ENCODE results near the gene DNAAF6. TPM values are rescaled to one million over a fixed set of nuclear protein-coding genes. Genes with fewer than 3 reads are reported as not detected.
A peak's percentile ranks its signal among the peaks of the same experiment; 100 is the strongest.
"Not testable (repeated sequence)": the region's sequence is repeated elsewhere in the genome, so short reads cannot be mapped to it uniquely, and the experiment has no call there.

Gene DNAAF6
- not detected for total RNA-seq
- long read RNA-seq = 0 reads

GRCh38 chrX:107205770-107206696, at the start of gene DNAAF6, which contains the start of gene NUP62CL:
Gene DNAAF6, plus strand, starts transcription at chrX:107206611. Its CDS starts 6,265 bp downstream, at chrX:107212876.
Gene NUP62CL, minus strand, starts transcription at chrX:107206433. Its CDS starts 31,287 bp downstream, at chrX:107175146.
- DNase-seq = peak; percentile 67 to 71
- intact Hi-C loops (cut with DNase I, micrococcal nuclease) = no loop called here
- ATAC-seq = peak; percentile 90

DNA sequence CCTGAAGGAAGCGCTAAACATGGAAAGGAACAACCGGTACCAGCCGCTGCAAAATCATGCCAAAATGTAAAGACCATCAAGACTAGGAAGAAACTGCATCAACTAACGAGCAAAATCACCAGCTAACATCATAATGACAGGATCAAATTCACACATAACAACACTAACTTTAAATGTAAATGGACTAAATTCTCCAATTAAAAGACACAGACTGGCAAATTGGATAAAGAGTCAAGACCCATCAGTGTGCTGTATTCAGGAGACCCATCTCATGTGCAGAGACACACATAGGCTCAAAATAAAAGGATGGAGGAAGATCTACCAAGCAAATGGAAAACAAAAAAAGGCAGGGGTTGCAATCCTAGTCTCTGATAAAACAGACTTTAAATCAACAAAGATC, 48.8 kb upstream of the DNAAF6 start:
- ATAC-seq; intact Hi-C loops (cut with DNase I, micrococcal nuclease); DNase-seq: not testable (repeated sequence)

DNA sequence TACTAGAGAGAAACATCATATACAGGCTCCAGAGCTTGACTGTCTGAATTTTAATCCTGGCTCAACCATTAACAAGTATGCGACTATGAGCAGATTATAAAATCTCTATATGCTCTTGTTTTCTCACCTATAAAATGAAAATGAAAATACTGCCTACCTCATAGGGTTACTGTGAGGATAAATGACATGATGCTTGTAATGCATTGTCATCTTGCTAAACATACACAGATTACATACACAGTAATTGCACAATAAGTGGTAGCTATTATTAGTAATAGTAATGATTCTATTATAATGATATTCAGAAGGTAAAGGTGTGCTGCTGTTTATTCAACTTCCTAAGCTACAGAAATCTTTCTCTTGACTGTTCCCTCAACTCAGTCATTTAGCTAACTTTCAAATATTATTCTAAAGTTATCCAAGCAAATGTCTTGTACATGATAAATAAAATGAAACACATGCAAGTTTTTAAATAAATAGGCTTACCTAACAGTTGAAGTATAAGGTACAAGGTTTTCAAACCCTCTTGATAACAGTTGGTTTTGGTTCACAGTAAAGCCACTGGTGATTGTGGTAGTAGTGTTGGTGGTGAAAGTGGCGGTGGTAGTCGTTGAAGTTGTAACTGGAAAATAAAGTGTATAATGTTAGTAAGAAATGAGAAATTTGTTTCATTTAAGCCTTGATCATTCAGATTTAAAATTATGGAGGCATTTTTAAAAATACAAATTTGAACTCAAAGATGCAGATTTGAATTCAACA, 39.1 kb upstream of the DNAAF6 start:
- no peak for DNase-seq
- intact Hi-C loops (cut with DNase I, micrococcal nuclease) = no loop called here
- ATAC-seq = no peak

GRCh38 chrX:107168257-107168656, 38.2 kb upstream of the DNAAF6 start:
- no peak for ATAC-seq
- intact Hi-C loops (cut with DNase I, micrococcal nuclease) = no loop called here
- DNase-seq = no peak

GRCh38 chrX:107168712-107169111, 37.7 kb upstream of the DNAAF6 start:
- DNase-seq (no peak), ATAC-seq (no peak)
- intact Hi-C loops (cut with DNase I, micrococcal nuclease) = no loop called here

- DNase-seq (no peak), ATAC-seq (no peak)
- intact Hi-C loops (cut with DNase I, micrococcal nuclease) = no loop called here
These were observed 34.9 kb upstream of the DNAAF6 start for GRCh38 chrX:107171369-107172102.

DNA sequence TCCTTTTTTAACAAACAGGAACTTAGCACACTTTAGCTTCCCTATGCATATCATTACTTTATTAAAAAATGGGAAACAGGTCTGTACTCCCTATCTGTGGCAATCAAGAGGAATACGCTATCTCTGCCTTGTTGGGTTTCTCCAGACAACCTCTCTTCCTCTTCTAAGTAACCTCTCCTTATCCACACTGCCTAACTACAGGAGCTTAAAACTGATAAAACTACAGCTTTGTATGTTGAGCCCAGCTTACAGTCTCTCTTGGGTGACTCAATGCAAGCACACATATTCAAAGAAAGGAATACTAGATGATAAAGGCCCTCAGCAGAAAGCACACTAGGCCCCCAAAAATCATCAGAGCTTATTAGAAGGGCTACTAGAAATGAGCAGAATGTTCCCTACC, 9.1 kb upstream of the DNAAF6 start:
- no peak for ATAC-seq
- DNase-seq = no peak
- intact Hi-C loops (cut with DNase I, micrococcal nuclease) = no loop called here

GRCh38 chrX:107198074-107198473, 8.3 kb upstream of the DNAAF6 start:
- intact Hi-C loops (cut with DNase I, micrococcal nuclease); ATAC-seq; DNase-seq: not testable (repeated sequence)

- intact Hi-C loops (cut with DNase I, micrococcal nuclease) = no loop called here
- DNase-seq = no peak
- ATAC-seq = no peak
These were observed 6.9 kb upstream of the DNAAF6 start for GRCh38 chrX:107199491-107199890.

DNA sequence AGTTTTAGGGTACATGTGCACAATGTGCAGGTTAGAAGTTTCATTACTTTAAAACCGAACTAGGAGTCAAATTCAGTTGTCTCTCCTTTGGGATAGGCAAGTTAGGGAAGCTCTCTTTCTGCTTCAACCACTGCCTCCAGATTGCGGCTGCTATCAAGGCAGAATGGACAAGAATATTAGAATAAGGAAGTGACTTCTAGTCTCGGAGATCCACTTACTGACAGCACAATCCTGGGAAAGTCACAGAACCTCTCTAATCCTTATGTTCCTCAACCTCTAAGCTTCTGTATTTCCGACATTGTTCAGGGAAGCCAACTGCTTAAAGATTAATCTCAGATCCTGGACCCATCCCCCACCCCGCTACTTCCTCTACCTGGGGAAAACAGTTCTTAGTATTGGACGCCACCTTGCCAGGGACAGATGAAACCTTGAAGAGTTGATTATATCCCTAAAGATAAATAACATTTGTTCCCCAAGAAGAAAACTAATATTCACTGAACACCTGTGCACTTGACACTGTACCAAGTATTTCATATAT, 2.3 kb upstream of the DNAAF6 start:
- DNase-seq (peak; percentile 30 to 77), ATAC-seq (peak; percentile 57)
- intact Hi-C loops (cut with DNase I, micrococcal nuclease) = no loop called here

- ATAC-seq = no peak
- intact Hi-C loops (cut with DNase I, micrococcal nuclease) = no loop called here
- no peak for DNase-seq
These were observed 270 bp downstream of the DNAAF6 start for GRCh38 chrX:107206697-107207065.

DNA sequence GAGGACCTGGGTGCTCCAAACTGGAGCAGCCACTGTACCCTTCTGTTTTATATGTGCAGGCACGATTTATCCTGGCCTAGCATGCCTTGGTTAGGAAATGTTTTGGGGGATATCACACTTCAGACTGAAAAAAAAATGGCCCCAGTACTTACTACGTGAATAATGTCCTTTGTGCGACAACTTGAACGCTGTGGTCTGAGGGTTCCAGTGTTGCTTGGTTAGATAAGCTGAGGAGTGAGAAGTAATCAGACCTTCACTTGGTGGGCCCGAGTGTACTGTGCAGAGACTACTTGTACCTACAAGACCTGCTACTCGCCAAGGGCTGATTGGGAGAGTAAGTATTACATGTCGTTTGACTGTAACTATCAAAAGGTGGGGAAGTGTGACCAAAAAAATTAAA, 678 bp downstream of the DNAAF6 start:
- DNase-seq (no peak), ATAC-seq (no peak)
- intact Hi-C loops (cut with DNase I, micrococcal nuclease) = no loop called here

DNA sequence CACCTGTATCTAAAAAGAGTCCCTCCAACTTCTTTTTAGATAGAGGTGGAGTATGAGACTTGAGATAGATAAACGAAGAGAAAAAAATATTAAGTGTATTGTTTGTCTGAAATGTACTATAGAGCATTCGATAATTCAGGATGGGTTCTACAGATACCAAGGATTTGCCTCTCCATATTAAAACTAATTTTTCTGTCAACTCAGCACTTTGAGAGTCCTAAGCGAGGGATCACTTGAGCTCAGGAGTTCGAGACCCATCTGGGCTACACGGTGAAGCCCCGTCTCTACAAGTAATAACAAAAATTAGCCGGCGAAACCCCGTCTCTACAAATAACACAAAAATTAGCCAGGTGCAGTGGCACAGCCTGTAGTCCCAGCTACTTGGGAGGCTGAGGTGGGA, 1.5 kb downstream of the DNAAF6 start:
- intact Hi-C loops (cut with DNase I, micrococcal nuclease) = no loop called here
- no peak for ATAC-seq
- DNase-seq = no peak

- ATAC-seq = no peak
These were observed 7.1 kb downstream of the DNAAF6 start for GRCh38 chrX:107213477-107213876.

DNA sequence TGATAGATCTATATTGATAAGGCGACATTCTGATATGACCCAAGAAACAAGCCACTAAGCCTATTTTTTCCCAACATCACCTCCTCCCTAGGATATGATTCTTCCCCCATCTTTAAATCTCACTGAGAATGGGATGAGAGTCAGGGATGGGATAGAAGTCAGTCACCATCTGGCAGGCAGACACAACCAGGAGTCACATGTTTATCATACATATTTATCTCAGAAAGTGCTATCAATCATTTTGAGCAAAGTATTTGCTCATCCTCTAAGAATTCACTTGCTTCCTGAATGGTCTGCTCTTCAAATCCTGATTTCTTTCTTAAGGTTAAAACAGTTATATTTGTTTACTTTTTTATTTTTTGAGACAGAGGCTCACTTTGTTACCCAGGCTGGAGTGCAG, 20.3 kb downstream of the DNAAF6 start:
- intact Hi-C loops (cut with DNase I, micrococcal nuclease) = no loop called here
- DNase-seq (no peak), ATAC-seq (no peak)

More at GRCh38 chrX:107213477-107213876, 7.1 kb downstream of the DNAAF6 start:
- intact Hi-C loops (cut with DNase I, micrococcal nuclease) = no loop called here
- DNase-seq = no peak

- ATAC-seq (no peak), DNase-seq (no peak)
- intact Hi-C loops (cut with DNase I, micrococcal nuclease) = no loop called here
These were observed 21.5 kb downstream of the DNAAF6 start for GRCh38 chrX:107227780-107228485.

- no peak for ATAC-seq
- intact Hi-C loops (cut with DNase I, micrococcal nuclease) = no loop called here
These were observed 22.0 kb downstream of the DNAAF6 start for GRCh38 chrX:107228486-107228819.

GRCh38 chrX:107272431-107272921, 66.1 kb downstream of the DNAAF6 start:
- ATAC-seq (no peak), DNase-seq (peak in 1 of 2 donors; percentile 19)
- intact Hi-C loops (cut with DNase I, micrococcal nuclease) = no loop called here

More at GRCh38 chrX:107228486-107228819, 22.0 kb downstream of the DNAAF6 start:
- no peak for DNase-seq
